Fibroblast of villous mesenchyme (primary cell): ENCODE results near the gene TGM4. TPM values are rescaled to one million over a fixed set of nuclear protein-coding genes. Genes with fewer than 3 reads are reported as not detected.

Experiments
- DNase-seq: peaks from one replicate; pipeline ENCODE4 v3.0.0-alpha.2; 2010; ENCODE audit warnings: low read depth
- H3K4me3 ChIP-seq: 2 replicates; pipeline ENCODE4 v1.5.1; 2011; ENCODE audit warnings: low read depth, mild to moderate bottlenecking, low read length
- CTCF ChIP-seq: IDR thresholded peaks from 2 replicates; pipeline ENCODE4 v1.5.1; 2012; ENCODE audit warnings: low read depth, mild to moderate bottlenecking, low read length; ENCODE audit not compliant: insufficient read depth
- total RNA-seq: library from RNA; depleted of rRNA; stranded (reverse); fragments of >200 nt; gene quantifications from 2 replicates; pipeline ENCODE4 v1.2.3, GENCODE V29; 2012

TGM4 gene
- total RNA-seq, 1 donor = not detected

- no peak overlapping the region for H3K4me3 ChIP-seq
- no peak for TF ChIP-seq CTCF
- no peak for DNase-seq
These were observed 5.9 kb downstream of the TGM4 start for GRCh38 chr3:44880284-44880683.

GRCh38 chr3:44883213-44883955, 9.0 kb downstream of the TGM4 start:
- no peak for DNase-seq
- no peak overlapping the region for H3K4me3 ChIP-seq
- no peak for TF ChIP-seq CTCF

GRCh38 chr3:44883999-44884431, 9.6 kb downstream of the TGM4 start:
- peak; percentile 89 for DNase-seq
- H3K4me3 ChIP-seq = no peak overlapping the region
- TF ChIP-seq CTCF = no peak

- TF ChIP-seq CTCF = no peak
- no peak overlapping the region for H3K4me3 ChIP-seq
- DNase-seq = peak; percentile 88
These were observed 11.2 kb downstream of the TGM4 start for GRCh38 chr3:44885618-44886017.

GRCh38 chr3:44886561-44886960, 12.2 kb downstream of the TGM4 start:
- no peak overlapping the region for H3K4me3 ChIP-seq
- DNase-seq = no peak
- no peak for TF ChIP-seq CTCF

- H3K4me3 ChIP-seq = no peak overlapping the region
- TF ChIP-seq CTCF = no peak
- no peak for DNase-seq
These were observed 12.7 kb downstream of the TGM4 start for GRCh38 chr3:44887101-44887500.

- no peak overlapping the region for H3K4me3 ChIP-seq
- TF ChIP-seq CTCF = no peak
- no peak for DNase-seq
These were observed 15.8 kb downstream of the TGM4 start for GRCh38 chr3:44890258-44890657.
